SH-SY5Y (cell line): ENCODE measurements around the gene LRMDA.

Source experiments
- GATA2 ChIP-seq: IDR thresholded peaks from 2 replicates; pipeline ENCODE4 v1.6.1; 2011; ENCODE audit warnings: mild to moderate bottlenecking, low read depth, low read length
- GATA3 ChIP-seq: IDR thresholded peaks from 2 replicates; pipeline ENCODE4 v1.6.1; 2011; ENCODE audit warnings: low read depth, mild to moderate bottlenecking, low read length, moderate library complexity

- TF ChIP-seq GATA2: no peak
- no peak for TF ChIP-seq GATA3
These were observed 737.8 kb downstream of the LRMDA start for GRCh38 chr10:76169246-76169645.
